ENCODE data around the gene ADAM17. TPM values are rescaled to one million over a fixed set of nuclear protein-coding genes. Genes with fewer than 3 reads are reported as not detected.

ADAM17 gene
- total and polyA plus RNA-seq, 2 of the 8 experiments (the other 6 are each of a cell fraction or from before 2014, with no cell fraction given), result 6.5 to 23.5 TPM

- POLR2A ChIA-PET (ENCODE audit: partially characterized antibody), result no interaction called here
- TF ChIP-seq GABPA (IDR thresholded peaks at IDR 0.05; ENCODE audit: borderline replicate concordance, insufficient read depth, low read length) (no peak), EGR1 (IDR thresholded peaks at IDR 0.05; ENCODE audit: borderline replicate concordance, low read depth, low read length) (no peak), CHD1 (IDR thresholded peaks at IDR 0.05; ENCODE audit: low read depth, low read length) (no peak), NANOG (IDR thresholded peaks at IDR 0.05; ENCODE audit: insufficient read depth, low read depth, low read length, poor library complexity, severe bottlenecking) (no peak), TBP (IDR thresholded peaks at IDR 0.05; ENCODE audit: low read depth, low read length) (no peak), CHD2 (IDR thresholded peaks at IDR 0.05; ENCODE audit: low read length) (no peak), TEAD4 (IDR thresholded peaks at IDR 0.05; ENCODE audit: low read depth, low read length) (no peak), USF2 (IDR thresholded peaks at IDR 0.05; ENCODE audit: low read length) (no peak), TAF7 (optimal IDR thresholded peaks at IDR 0.05; ENCODE audit: borderline replicate concordance, low read depth, low read length) (no peak), ZNF274 (IDR thresholded peaks at IDR 0.05; ENCODE audit: borderline replicate concordance, extremely low read depth, low read length) (no peak), HDAC2 (IDR thresholded peaks at IDR 0.05; ENCODE audit: borderline replicate concordance in 1 of 2, low read depth in 2 of 2, low read length in 2 of 2) (no peak)
These were observed 3.1 kb downstream of the ADAM17 start for GRCh38 chr2:9552219-9553178.

More at GRCh38 chr2:9552219-9553178, 3.1 kb downstream of the ADAM17 start:
- H2AK5ac ChIP-seq (ENCODE audit: low read depth, low read length), result no peak overlapping the region
- no peak overlapping the region for H2BK12ac ChIP-seq (ENCODE audit: low read depth, low read length)
- no peak overlapping the region for H3K4ac ChIP-seq (replicated peaks; ENCODE audit: insufficient read length, low read depth, low read length)
- no peak overlapping the region for H4K5ac ChIP-seq (ENCODE audit: insufficient read length, low read depth, low read length)
- no peak overlapping the region for H2BK5ac ChIP-seq (ENCODE audit: low read depth, low read length)
- H3K14ac ChIP-seq (ENCODE audit: insufficient read length), result no peak overlapping the region
- no peaks in the 10 kb centered on the region for H3K27me3 ChIP-seq (replicated peaks in 1 of 4; ENCODE audit: control insufficient read depth in 3 of 4, extremely low read depth in 1 of 4, insufficient read depth in 3 of 4, low read length in 3 of 4)
- H3K4me1 ChIP-seq (replicated peaks in 1 of 4; ENCODE audit: control insufficient read depth in 3 of 4, insufficient read depth in 4 of 4, low read length in 3 of 4), result peaks cover under 1 to 6% (median 1%) of the 10 kb centered on the region in 4 experiments; a peak in 3 of 7 replicates
- no peak overlapping the region for H2BK20ac ChIP-seq (ENCODE audit: low read length)
- H3K4me3 ChIP-seq (ENCODE audit: extremely low read depth in 1 of 4, insufficient read depth in 2 of 4, low read depth in 3 of 4, low read length in 4 of 4), result no peak overlapping the region
- H3K27ac ChIP-seq (ENCODE audit: low read depth, low read length), result no peak overlapping the region
- no peak overlapping the region for H3K23ac ChIP-seq (ENCODE audit: insufficient read length)
- no peak overlapping the region for H3K18ac ChIP-seq (ENCODE audit: extremely low read depth, low read length)
- FAIRE-seq (no peak), DNase-seq (ENCODE audit: low read depth in 1 of 2, low spot score in 2 of 2) (no peak)
- no peak overlapping the region for H2BK15ac ChIP-seq (ENCODE audit: low read length)
- peaks cover 6% of the 10 kb centered on the region for H3K23me2 ChIP-seq (ENCODE audit: low read depth, low read length)
- no peak overlapping the region for H3K9ac ChIP-seq (replicated peaks in 1 of 4; ENCODE audit: extremely low read depth in 1 of 4, low read depth in 3 of 4, low read length in 3 of 4)
- WGBS, 2 experiments (ENCODE audit: extremely low coverage in 1 of 2, insufficient coverage in 1 of 2, insufficient read length in 1 of 2, insufficient replicate concordance in 2 of 2, low coverage in 1 of 2, low lambda C conversion rate in 2 of 2, missing lambda C conversion rate in 1 of 2), result 80% methylated on average over 2 of the region's 2 CpGs; no CpG with 5 or more reads in 1 of the 2 experiments
- peaks cover 12 to 77% of the 10 kb centered on the region in 2 experiments for H3K79me2 ChIP-seq (ENCODE audit: control insufficient read depth in 1 of 2, insufficient read depth in 2 of 2, low read length in 2 of 2)
- no peak overlapping the region for H2AFZ ChIP-seq (ENCODE audit: low read length)
- no peak overlapping the region for H3K4me2 ChIP-seq (ENCODE audit: insufficient read depth in 1 of 2, low read depth in 2 of 2, low read length in 2 of 2)
- H4K8ac ChIP-seq (ENCODE audit: extremely low read depth, insufficient read depth, low read length), result no peak overlapping the region
- no peak overlapping the region for H4K91ac ChIP-seq (replicated peaks; ENCODE audit: insufficient read length, low read length)
- peaks cover 2% of the 10 kb centered on the region for H3K79me1 ChIP-seq (ENCODE audit: low read depth, low read length)
- no peak overlapping the region for H3K56ac ChIP-seq (replicated peaks; ENCODE audit: insufficient read length, low read depth, low read length)
- no peak overlapping the region for H2BK120ac ChIP-seq (replicated peaks; ENCODE audit: low read depth, low read length)
- CTCF ChIA-PET (ENCODE audit: partially characterized antibody), result no interaction called here
- H3K36me3 ChIP-seq (ENCODE audit: control insufficient read depth in 2 of 4, insufficient read depth in 4 of 4, low read length in 3 of 4), result no peaks in the 10 kb centered on the region
- H3K9me3 ChIP-seq (ENCODE audit: insufficient read depth in 2 of 2, low read depth in 1 of 2, low read length in 1 of 2), result no peaks in the 10 kb centered on the region
- H4K20me1 ChIP-seq (replicated peaks in 1 of 2; ENCODE audit: control insufficient read depth in 1 of 2, insufficient read depth in 2 of 2, low read length in 2 of 2), result peaks cover under 1 to 6% of the 10 kb centered on the region in 2 experiments

All from H1 (cell line).